GM12864 (cell line): Measurements from ENCODE around the gene BBS1.
"Not testable (repeated sequence)": the region's sequence is repeated elsewhere in the genome, so short reads cannot be mapped to it uniquely, and the experiment has no call there.

ENCODE experiments used
- DNase-seq: peaks from one replicate; pipeline ENCODE4 v3.0.0-alpha.2; 2011; ENCODE audit warnings: low read depth
- H3K4me3 ChIP-seq: 2 replicates; pipeline ENCODE4 v1.5.1; 2011; ENCODE audit warnings: mild to moderate bottlenecking, low read depth, low read length, control low read depth
- TF ChIP-seq, protein P1 (sequence below): IDR thresholded peaks from 2 replicates; pipeline ENCODE4 v1.5.1; 2011; ENCODE audit warnings: low read depth, mild to moderate bottlenecking, moderate library complexity, low read length, control low read depth, inconsistent platforms; ENCODE audit errors: missing control alignments

The BBS1 gene

DNA sequence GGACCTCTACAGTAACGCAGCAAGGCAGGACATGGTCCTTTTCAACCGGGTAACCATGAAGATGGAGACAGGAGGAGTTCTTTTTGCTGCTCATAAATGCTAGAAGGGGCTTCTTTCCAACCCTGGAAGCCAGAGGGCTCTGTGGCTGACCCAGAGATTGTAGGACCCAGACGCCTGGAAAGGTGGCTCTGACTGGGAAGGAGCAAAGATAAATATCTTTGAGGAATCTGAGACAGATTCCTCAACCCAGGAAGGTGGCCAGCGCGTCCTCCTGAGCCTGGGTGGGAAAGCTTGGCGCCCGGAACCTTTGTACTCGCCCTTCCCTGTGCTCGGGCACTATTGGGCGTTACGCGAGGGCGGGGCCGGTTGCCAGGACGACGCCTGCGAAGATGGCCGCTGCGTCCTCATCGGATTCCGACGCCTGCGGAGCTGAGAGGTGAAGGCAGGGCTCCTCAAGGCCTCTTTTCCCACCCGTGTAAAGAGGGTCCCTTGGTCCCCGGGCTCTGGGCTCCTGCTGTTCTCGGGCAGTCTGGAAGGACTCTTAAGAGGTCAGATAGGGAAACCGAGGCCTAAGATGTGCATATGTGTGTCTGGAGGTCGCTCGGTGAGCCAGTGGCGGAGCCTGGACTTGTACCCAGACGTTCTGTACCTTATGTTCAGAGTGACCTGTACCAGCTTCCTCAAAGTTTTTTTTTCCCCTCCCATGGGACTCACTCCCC lies at the start of gene BBS1:
Gene BBS1 (plus strand): TSS at position 365 of the 719 bp plus-strand sequence. CDS start 25 bp downstream, at position 390.
- TF ChIP-seq, protein P1, sequence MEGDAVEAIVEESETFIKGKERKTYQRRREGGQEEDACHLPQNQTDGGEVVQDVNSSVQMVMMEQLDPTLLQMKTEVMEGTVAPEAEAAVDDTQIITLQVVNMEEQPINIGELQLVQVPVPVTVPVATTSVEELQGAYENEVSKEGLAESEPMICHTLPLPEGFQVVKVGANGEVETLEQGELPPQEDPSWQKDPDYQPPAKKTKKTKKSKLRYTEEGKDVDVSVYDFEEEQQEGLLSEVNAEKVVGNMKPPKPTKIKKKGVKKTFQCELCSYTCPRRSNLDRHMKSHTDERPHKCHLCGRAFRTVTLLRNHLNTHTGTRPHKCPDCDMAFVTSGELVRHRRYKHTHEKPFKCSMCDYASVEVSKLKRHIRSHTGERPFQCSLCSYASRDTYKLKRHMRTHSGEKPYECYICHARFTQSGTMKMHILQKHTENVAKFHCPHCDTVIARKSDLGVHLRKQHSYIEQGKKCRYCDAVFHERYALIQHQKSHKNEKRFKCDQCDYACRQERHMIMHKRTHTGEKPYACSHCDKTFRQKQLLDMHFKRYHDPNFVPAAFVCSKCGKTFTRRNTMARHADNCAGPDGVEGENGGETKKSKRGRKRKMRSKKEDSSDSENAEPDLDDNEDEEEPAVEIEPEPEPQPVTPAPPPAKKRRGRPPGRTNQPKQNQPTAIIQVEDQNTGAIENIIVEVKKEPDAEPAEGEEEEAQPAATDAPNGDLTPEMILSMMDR = no peak

GRCh38 chr11:66462010-66462409 lies 48.4 kb upstream of the BBS1 start:
- TF ChIP-seq, protein P1 = no peak
- DNase-seq = no peak

More for the DNA sequence above, at the start of gene BBS1:
- peak; percentile 8 for DNase-seq
- peak within 1 kb of the TSS; percentile 81 for H3K4me3 ChIP-seq

DNA sequence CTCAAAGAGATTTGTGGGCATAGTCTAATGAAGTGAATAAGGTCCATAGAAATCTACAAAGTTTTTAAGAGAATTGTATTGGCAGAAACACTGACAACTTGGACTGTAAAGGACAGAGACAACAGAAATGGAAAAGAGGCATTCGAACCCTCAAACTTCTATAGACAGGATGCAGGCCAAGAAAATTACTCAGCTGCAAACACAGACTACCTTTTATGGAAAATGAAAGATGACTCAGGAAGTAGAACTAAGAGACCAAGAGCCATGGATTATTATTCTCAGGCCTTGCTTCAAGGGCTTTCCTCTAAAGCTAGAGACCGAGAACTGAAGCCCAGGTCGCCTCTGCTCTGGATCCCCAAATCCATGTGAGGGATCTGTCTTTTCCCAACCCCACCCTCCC lies 47.5 kb upstream of the BBS1 start:
- TF ChIP-seq, protein P1 = no peak
- no peak overlapping the region for H3K4me3 ChIP-seq
- DNase-seq = no peak

More at GRCh38 chr11:66462010-66462409, 48.4 kb upstream of the BBS1 start:
- no peak overlapping the region for H3K4me3 ChIP-seq

GRCh38 chr11:66464116-66464515 lies 46.3 kb upstream of the BBS1 start:
- H3K4me3 ChIP-seq, DNase-seq: not testable (repeated sequence)

- TF ChIP-seq, protein P1 = no peak
These were observed 45.5 kb upstream of the BBS1 start for GRCh38 chr11:66464916-66465315.

DNA sequence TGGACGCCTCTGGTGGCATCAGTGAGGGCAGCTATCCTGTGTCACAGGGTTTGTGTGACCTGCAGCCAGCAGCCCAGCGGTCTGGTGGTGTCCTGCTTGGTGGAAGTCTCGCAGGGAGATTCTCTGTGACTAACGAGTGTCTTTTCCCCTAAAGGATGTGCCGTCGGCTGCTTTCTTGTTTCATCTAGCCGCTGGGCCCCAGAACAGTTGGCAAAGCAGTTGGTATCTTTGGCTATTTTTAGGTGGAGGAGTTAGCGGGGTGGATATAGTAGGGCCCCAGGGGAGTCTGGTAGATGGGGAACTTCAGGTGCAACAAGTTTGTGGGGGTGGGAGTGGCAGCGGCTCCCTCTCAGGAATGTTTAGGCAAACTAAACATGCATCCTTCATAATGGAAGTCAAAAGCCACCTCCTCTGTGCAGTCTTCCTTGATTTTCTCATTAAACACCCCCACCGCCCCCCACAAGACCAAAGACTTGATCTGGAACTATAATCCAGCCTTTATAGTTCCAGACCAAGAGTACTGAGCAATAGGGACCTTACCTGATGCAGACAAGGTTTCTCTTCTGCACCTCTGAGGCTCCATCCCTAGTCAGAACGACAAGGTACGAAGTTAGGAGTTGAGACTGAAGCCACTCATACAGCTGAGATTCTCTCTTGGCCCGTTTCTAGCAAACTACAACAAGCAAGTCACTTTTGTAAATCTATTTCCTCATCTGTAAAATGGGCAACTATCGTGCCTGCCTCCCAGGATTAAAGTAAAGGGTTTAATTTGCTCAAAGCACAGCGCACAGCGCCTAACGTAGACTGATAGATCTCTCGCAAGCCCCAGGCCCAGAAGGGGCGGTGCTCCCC lies 44.8 kb upstream of the BBS1 start:
- no peak overlapping the region; the same call in 1 of the 2 replicates for H3K4me3 ChIP-seq
- DNase-seq = no peak
- TF ChIP-seq, protein P1 = no peak

More at GRCh38 chr11:66464916-66465315, 45.5 kb upstream of the BBS1 start:
- no peak for DNase-seq
- no peak overlapping the region for H3K4me3 ChIP-seq

- TF ChIP-seq, protein P1 = no peak
- H3K4me3 ChIP-seq = peak within 1 kb of the TSS; percentile 54
- peak; percentile 55 for DNase-seq
These were observed 44.0 kb upstream of the BBS1 start, which contains the start of gene PELI3 for GRCh38 chr11:66466225-66467033. PELI3 (plus strand) TSS chr11:66466905; CDS start chr11:66468129, 1,224 bp downstream.
